Loucy (cell line): ENCODE results near the gene HSPA12B.

Experiments used
- H2AFZ ChIP-seq: fragments of 200-600 bp; sonication (generic); 2 replicates; pipeline ENCODE4 v1.6.0; 2016; ENCODE audit warnings: antibody characterized with exemption, mild to moderate bottlenecking, low read length, moderate library complexity
- H3F3A ChIP-seq: fragments of 200-600 bp; 2 replicates; pipeline ENCODE4 v1.6.0; 2016; ENCODE audit warnings: antibody characterized with exemption, low read depth, mild to moderate bottlenecking
- H3K27me3 ChIP-seq: fragments of 200-600 bp; sonication (generic); 2 replicates; pipeline ENCODE4 v1.6.1; 2014; ENCODE audit warnings: low read length, mild to moderate bottlenecking; ENCODE audit not compliant: insufficient read depth, poor library complexity, severe bottlenecking
- H3K36me3 ChIP-seq: fragments of 200-600 bp; sonication (generic); 2 replicates; pipeline ENCODE4 v1.6.1; 2016; ENCODE audit warnings: low read length; ENCODE audit not compliant: insufficient read depth
- H3K4me1 ChIP-seq: fragments of 200-600 bp; sonication (generic); 2 replicates; pipeline ENCODE4 v1.5.1; 2014; ENCODE audit warnings: low read length, mild to moderate bottlenecking; ENCODE audit not compliant: insufficient read depth, poor library complexity, severe bottlenecking
- H3K4me2 ChIP-seq: fragments of 200-600 bp; sonication (generic); 2 replicates; pipeline ENCODE4 v1.6.0; 2014; ENCODE audit warnings: antibody characterized with exemption, low read length, low read depth, mild to moderate bottlenecking; ENCODE audit not compliant: poor library complexity, severe bottlenecking
- H3K4me3 ChIP-seq: fragments of 200-600 bp; sonication (generic); 2 replicates; pipeline ENCODE4 v1.5.1; 2014; ENCODE audit warnings: low read length, mild to moderate bottlenecking, mixed read lengths; ENCODE audit not compliant: poor library complexity, severe bottlenecking
- H3K79me2 ChIP-seq: fragments of 200-600 bp; sonication (generic); 2 replicates; pipeline ENCODE4 v1.6.1; 2014; ENCODE audit warnings: low read length; ENCODE audit not compliant: insufficient read depth
- H3K9ac ChIP-seq: fragments of 200-600 bp; sonication (generic); 2 replicates; pipeline ENCODE4 v1.6.0; 2014; ENCODE audit warnings: mild to moderate bottlenecking, low read depth, low read length, moderate library complexity; ENCODE audit not compliant: poor library complexity, severe bottlenecking
- H3K9me2 ChIP-seq: fragments of 200-600 bp; sonication (generic); replicated peaks from 2 replicates; pipeline ENCODE4 v1.6.1; 2016; ENCODE audit warnings: low read depth, low read length, mixed read lengths
- H3K9me3 ChIP-seq: fragments of 200-600 bp; sonication (generic); 2 replicates; pipeline ENCODE4 v1.6.1; 2014; ENCODE audit warnings: mild to moderate bottlenecking, antibody characterized with exemption, low read length, low read depth; ENCODE audit not compliant: insufficient read depth
- H4K20me1 ChIP-seq: fragments of 200-600 bp; sonication (generic); 2 replicates; pipeline ENCODE4 v1.6.0; 2014; ENCODE audit warnings: antibody characterized with exemption, low read length, mild to moderate bottlenecking; ENCODE audit not compliant: insufficient read depth, poor library complexity, severe bottlenecking
- EZH2phosphoT487 ChIP-seq: fragments of 200-600 bp; IDR thresholded peaks from 2 replicates; pipeline ENCODE4 v1.6.1; 2018; ENCODE audit warnings: antibody characterized with exemption, mild to moderate bottlenecking, moderate library complexity, borderline replicate concordance
- TF ChIP-seq, protein P1 (sequence below): fragments of 200-600 bp; sonication (generic); conservative IDR thresholded peaks from 2 replicates; pipeline ENCODE4 v1.5.1; 2014; ENCODE audit warnings: mild to moderate bottlenecking, antibody characterized with exemption, low read length

HSPA12B gene

GRCh38 chr20:3778976-3779375, 46.5 kb downstream of the HSPA12B start:
- Histone ChIP-seq H3K4me3 (no peak overlapping the region), H3K4me1 (no peaks in the 10 kb centered on the region), H4K20me1 (no peaks in the 10 kb centered on the region), H2AFZ (no peak overlapping the region), H3K9me3 (no peaks in the 10 kb centered on the region), H3K79me2 (no peaks in the 10 kb centered on the region), H3K27me3 (no peaks in the 10 kb centered on the region), H3K36me3 (no peaks in the 10 kb centered on the region), H3K4me2 (no peak overlapping the region), H3F3A (no peaks in the 10 kb centered on the region), H3K9ac (no peak overlapping the region), H3K9me2 (no peaks in the 10 kb centered on the region)
- no peak for TF ChIP-seq EZH2phosphoT487
- TF ChIP-seq, protein P1, sequence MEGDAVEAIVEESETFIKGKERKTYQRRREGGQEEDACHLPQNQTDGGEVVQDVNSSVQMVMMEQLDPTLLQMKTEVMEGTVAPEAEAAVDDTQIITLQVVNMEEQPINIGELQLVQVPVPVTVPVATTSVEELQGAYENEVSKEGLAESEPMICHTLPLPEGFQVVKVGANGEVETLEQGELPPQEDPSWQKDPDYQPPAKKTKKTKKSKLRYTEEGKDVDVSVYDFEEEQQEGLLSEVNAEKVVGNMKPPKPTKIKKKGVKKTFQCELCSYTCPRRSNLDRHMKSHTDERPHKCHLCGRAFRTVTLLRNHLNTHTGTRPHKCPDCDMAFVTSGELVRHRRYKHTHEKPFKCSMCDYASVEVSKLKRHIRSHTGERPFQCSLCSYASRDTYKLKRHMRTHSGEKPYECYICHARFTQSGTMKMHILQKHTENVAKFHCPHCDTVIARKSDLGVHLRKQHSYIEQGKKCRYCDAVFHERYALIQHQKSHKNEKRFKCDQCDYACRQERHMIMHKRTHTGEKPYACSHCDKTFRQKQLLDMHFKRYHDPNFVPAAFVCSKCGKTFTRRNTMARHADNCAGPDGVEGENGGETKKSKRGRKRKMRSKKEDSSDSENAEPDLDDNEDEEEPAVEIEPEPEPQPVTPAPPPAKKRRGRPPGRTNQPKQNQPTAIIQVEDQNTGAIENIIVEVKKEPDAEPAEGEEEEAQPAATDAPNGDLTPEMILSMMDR, result no peak

DNA sequence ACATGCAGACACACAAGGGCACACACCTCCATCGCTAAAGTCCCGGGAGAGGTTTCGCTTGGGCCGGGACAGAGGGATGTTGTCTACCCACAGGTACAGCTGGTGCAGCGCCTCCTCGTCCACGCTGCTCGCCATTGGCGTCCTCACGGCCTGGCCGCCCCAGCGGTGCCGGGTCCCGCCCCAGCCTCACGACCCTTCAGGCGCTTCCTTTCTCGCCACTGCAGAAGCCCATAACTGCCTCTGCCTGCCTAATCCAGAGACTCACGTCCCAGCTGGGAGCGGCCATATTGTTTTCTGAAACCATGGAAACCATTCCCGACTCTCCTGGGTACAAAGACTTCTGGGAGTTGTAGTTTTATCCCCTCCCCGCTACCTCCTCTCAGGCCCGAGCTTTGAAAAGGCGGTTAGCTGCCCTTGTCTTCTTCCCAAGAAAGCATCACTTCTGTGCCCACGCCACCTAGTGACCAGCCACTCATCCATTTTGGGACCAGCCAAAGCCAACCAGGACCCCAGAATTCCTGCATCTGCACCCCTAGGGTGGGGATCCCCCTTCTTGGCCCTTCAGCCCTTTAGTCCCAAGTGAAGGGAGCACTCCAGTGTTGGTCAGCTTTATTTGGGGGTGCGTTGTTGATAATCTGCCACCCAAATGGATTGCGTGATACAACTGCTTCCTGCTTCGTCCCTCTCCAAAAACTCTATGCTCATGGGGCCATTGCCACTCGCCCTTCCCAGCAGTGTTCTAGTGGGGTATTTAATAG, 48.8 kb downstream of the HSPA12B start, which contains the start of gene SPEF1:
Gene SPEF1 (minus strand): TSS at position 296 of the 758 bp plus-strand sequence. CDS start 161 bp downstream, at position 135.
- TF ChIP-seq, protein P1, result peak; percentile 49
- TF ChIP-seq EZH2phosphoT487, result no peak
- H3K9ac ChIP-seq, result no peak within 1 kb of the TSS
- H3K36me3 ChIP-seq, result no peaks in the 10 kb centered on the region
- peak within 1 kb of the TSS; percentile 53 for H3K4me2 ChIP-seq
- no peaks in the 10 kb centered on the region for H3K4me1 ChIP-seq
- H2AFZ ChIP-seq, result peak within 1 kb of the TSS; percentile 44
- no peak within 1 kb of the TSS for H3K4me3 ChIP-seq
- H4K20me1 ChIP-seq, result no peaks in the 10 kb centered on the region
- H3K9me2 ChIP-seq, result no peaks in the 10 kb centered on the region
- H3K79me2 ChIP-seq, result no peaks in the 10 kb centered on the region
- no peaks in the 10 kb centered on the region for H3K27me3 ChIP-seq
- no peaks in the 10 kb centered on the region for H3F3A ChIP-seq
- no peaks in the 10 kb centered on the region for H3K9me3 ChIP-seq

- H3K4me1 ChIP-seq, result peaks cover 7% of the 10 kb centered on the region
- TF ChIP-seq EZH2phosphoT487, result no peak
- TF ChIP-seq, protein P1, result no peak
- no peaks in the 10 kb centered on the region for H3F3A ChIP-seq
- H3K79me2 ChIP-seq, result no peaks in the 10 kb centered on the region
- H3K9me2 ChIP-seq, result no peaks in the 10 kb centered on the region
- H3K4me3 ChIP-seq, result no peak overlapping the region
- H3K9me3 ChIP-seq, result no peaks in the 10 kb centered on the region
- H3K4me2 ChIP-seq, result no peak overlapping the region
- no peak overlapping the region for H3K9ac ChIP-seq
- no peaks in the 10 kb centered on the region for H4K20me1 ChIP-seq
- no peak overlapping the region for H2AFZ ChIP-seq
- H3K27me3 ChIP-seq, result no peaks in the 10 kb centered on the region
- no peaks in the 10 kb centered on the region for H3K36me3 ChIP-seq
Observed at GRCh38 chr20:3782597-3782996, 50.1 kb downstream of the HSPA12B start.
